ENCODE measurements around the gene UPK3B. TPM values are rescaled to one million over a fixed set of nuclear protein-coding genes. Genes with fewer than 3 reads are reported as not detected.
"Not testable (repeated sequence)": the region's sequence is repeated elsewhere in the genome, so short reads cannot be mapped to it uniquely, and the experiment has no call there.

Gene UPK3B
- total RNA-seq, 1 donor from 2014 or later, result 0.38 TPM

- intact Hi-C loops (cut with DNase I); DNase-seq (ENCODE audit: low spot score): not testable (repeated sequence)
These were observed 1.0 kb downstream of the UPK3B start for GRCh38 chr7:76511200-76511910.

GRCh38 chr7:76511911-76512885 lies 1.8 kb downstream of the UPK3B start:
- DNase-seq (ENCODE audit: low spot score); intact Hi-C loops (cut with DNase I): not testable (repeated sequence)

- intact Hi-C loops (cut with DNase I), result no loop called here
- DNase-seq (ENCODE audit: low spot score), result no peak
These were observed 2.8 kb downstream of the UPK3B start for GRCh38 chr7:76512941-76513816.

GRCh38 chr7:76513817-76514799 lies 3.8 kb downstream of the UPK3B start:
- no peak for DNase-seq (ENCODE audit: low spot score)
- intact Hi-C loops (cut with DNase I), result no loop called here

- intact Hi-C loops (cut with DNase I), result no loop called here
- DNase-seq (ENCODE audit: low spot score), result no peak
These were observed 4.8 kb downstream of the UPK3B start for GRCh38 chr7:76514926-76515771.

GRCh38 chr7:76515999-76516443 lies 5.7 kb downstream of the UPK3B start:
- DNase-seq (ENCODE audit: low spot score), result no peak
- intact Hi-C loops (cut with DNase I), result no loop called here

- intact Hi-C loops (cut with DNase I); DNase-seq (ENCODE audit: low spot score): not testable (repeated sequence)
These were observed 6.6 kb downstream of the UPK3B start for GRCh38 chr7:76516932-76517331.

GRCh38 chr7:76526183-76526582 lies 15.8 kb downstream of the UPK3B start:
- DNase-seq (ENCODE audit: low spot score); intact Hi-C loops (cut with DNase I): not testable (repeated sequence)

GRCh38 chr7:76531643-76532042 lies 21.3 kb downstream of the UPK3B start:
- intact Hi-C loops (cut with DNase I); DNase-seq (ENCODE audit: low spot score): not testable (repeated sequence)

- DNase-seq (ENCODE audit: low spot score); intact Hi-C loops (cut with DNase I): not testable (repeated sequence)
These were observed 32.8 kb downstream of the UPK3B start, which contains the start of gene SPDYE16 for GRCh38 chr7:76543197-76543596. Gene SPDYE16, minus strand, starts transcription at chr7:76543297. Its CDS starts 1,838 bp downstream, at chr7:76541459.

- peak; percentile 94 for DNase-seq (ENCODE audit: low spot score)
- intact Hi-C loops (cut with DNase I), result not testable (repeated sequence)
These were observed 38.9 kb downstream of the UPK3B start for GRCh38 chr7:76549025-76549854.

- intact Hi-C loops (cut with DNase I); DNase-seq (ENCODE audit: low spot score): not testable (repeated sequence)
These were observed 39.5 kb downstream of the UPK3B start for GRCh38 chr7:76549855-76550248.

- DNase-seq (ENCODE audit: low spot score), result not testable (repeated sequence)
These were observed 41.6 kb downstream of the UPK3B start for GRCh38 chr7:76551992-76552391.

GRCh38 chr7:76559685-76560084 lies 49.3 kb downstream of the UPK3B start:
- DNase-seq (ENCODE audit: low spot score); intact Hi-C loops (cut with DNase I): not testable (repeated sequence)

More at GRCh38 chr7:76551992-76552391, 41.6 kb downstream of the UPK3B start:
- intact Hi-C loops (cut with DNase I), result not testable (repeated sequence)

- intact Hi-C loops (cut with DNase I); DNase-seq (ENCODE audit: low spot score): not testable (repeated sequence)
These were observed 49.8 kb downstream of the UPK3B start for GRCh38 chr7:76560157-76560556.

GRCh38 chr7:76561342-76561741 lies 51.0 kb downstream of the UPK3B start:
- DNase-seq (ENCODE audit: low spot score); intact Hi-C loops (cut with DNase I): not testable (repeated sequence)

All from cardiac septum (tissue), 1 donor.